Measurements from ENCODE around the gene PAPPA. TPM values are rescaled to one million over a fixed set of nuclear protein-coding genes. Genes with fewer than 3 reads are reported as not detected.

The PAPPA gene
- total RNA-seq, 1 experiment from 2014 or later, result 3.9 TPM

- BruUV-seq (replicated peaks), result no TSS peak
- Histone ChIP-seq H4K20me1 (ENCODE audit: insufficient read depth) (no peaks in the 10 kb centered on the region), H3F3A (ENCODE audit: insufficient read depth, low read depth) (no peaks in the 10 kb centered on the region), H3K79me2 (ENCODE audit: low read depth) (no peaks in the 10 kb centered on the region), H3K27me3 (ENCODE audit: insufficient read depth, low read depth) (no peaks in the 10 kb centered on the region), H2AFZ (no peak overlapping the region), H3K4me1 (replicated peaks; ENCODE audit: insufficient read depth) (no peaks in the 10 kb centered on the region), H3K36me3 (ENCODE audit: low read depth) (no peaks in the 10 kb centered on the region), H3K9me2 (ENCODE audit: insufficient read depth) (no peaks in the 10 kb centered on the region), H3K9me3 (ENCODE audit: insufficient read depth, low read depth) (no peaks in the 10 kb centered on the region; the same call in 1 of the 2 replicates), H3K4me2 (no peak overlapping the region), H3K4me3 (no peak overlapping the region), H3K27ac (no peak overlapping the region)
- POLR2A ChIA-PET (ENCODE audit: unreplicated experiment), result no interaction called here
- CTCF ChIA-PET, result no interaction called here
- no peak for TF ChIP-seq CTCF (conservative IDR thresholded peaks at IDR 0.05)
- TF ChIP-seq EZH2 (IDR thresholded peaks at IDR 0.05; ENCODE audit: low read depth), result no peak
- DNase-seq, result no peak
- intact Hi-C loops (cut with micrococcal nuclease; ENCODE audit: unreplicated experiment), result no loop called here
These were observed 16.6 kb upstream of the PAPPA start for GRCh38 chr9:116137010-116137409.

- DNase-seq, result no peak
- Histone ChIP-seq H3K79me2 (ENCODE audit: low read depth) (no peaks in the 10 kb centered on the region), H3F3A (ENCODE audit: insufficient read depth, low read depth) (no peaks in the 10 kb centered on the region), H3K36me3 (ENCODE audit: low read depth) (no peaks in the 10 kb centered on the region), H3K4me1 (replicated peaks; ENCODE audit: insufficient read depth) (no peaks in the 10 kb centered on the region), H3K27me3 (ENCODE audit: insufficient read depth, low read depth) (no peaks in the 10 kb centered on the region), H2AFZ (no peak overlapping the region), H3K9me3 (ENCODE audit: insufficient read depth, low read depth) (no peaks in the 10 kb centered on the region; the same call in 1 of the 2 replicates), H3K4me2 (no peak overlapping the region), H3K27ac (no peak overlapping the region), H4K20me1 (ENCODE audit: insufficient read depth) (no peaks in the 10 kb centered on the region), H3K4me3 (no peak overlapping the region), H3K9me2 (ENCODE audit: insufficient read depth) (no peaks in the 10 kb centered on the region)
- no TSS peak for BruUV-seq (replicated peaks)
- TF ChIP-seq CTCF (conservative IDR thresholded peaks at IDR 0.05) (no peak), EZH2 (IDR thresholded peaks at IDR 0.05; ENCODE audit: low read depth) (no peak)
- ChIA-PET CTCF (no interaction called here), POLR2A (ENCODE audit: unreplicated experiment) (no interaction called here)
- intact Hi-C loops (cut with micrococcal nuclease; ENCODE audit: unreplicated experiment), result no loop called here
These were observed 16.0 kb upstream of the PAPPA start for GRCh38 chr9:116137581-116137980.

- H3K79me2 ChIP-seq (ENCODE audit: low read depth), result no peaks in the 10 kb centered on the region
- H3K4me3 ChIP-seq, result no peak overlapping the region
- no peak for TF ChIP-seq CTCF (conservative IDR thresholded peaks at IDR 0.05)
- no peak for TF ChIP-seq EZH2 (IDR thresholded peaks at IDR 0.05; ENCODE audit: low read depth)
- DNase-seq, result no peak
- no peaks in the 10 kb centered on the region for H3K9me2 ChIP-seq (ENCODE audit: insufficient read depth)
- ChIA-PET POLR2A (ENCODE audit: unreplicated experiment) (no interaction called here), CTCF (no interaction called here)
- H3K4me1 ChIP-seq (replicated peaks; ENCODE audit: insufficient read depth), result 0 out of 2 replicates have a peak, but pooled peaks cover 10% of the 10 kb centered on the region
- no peak overlapping the region for H3K4me2 ChIP-seq
- BruUV-seq (replicated peaks), result no TSS peak
- H3K36me3 ChIP-seq (ENCODE audit: low read depth), result no peaks in the 10 kb centered on the region
- no peaks in the 10 kb centered on the region for H4K20me1 ChIP-seq (ENCODE audit: insufficient read depth)
- H2AFZ ChIP-seq, result no peak overlapping the region
- H3K27me3 ChIP-seq (ENCODE audit: insufficient read depth, low read depth), result no peaks in the 10 kb centered on the region
- intact Hi-C loops (cut with micrococcal nuclease; ENCODE audit: unreplicated experiment), result no loop called here
- H3K27ac ChIP-seq, result no peak overlapping the region
- H3K9me3 ChIP-seq (ENCODE audit: insufficient read depth, low read depth), result no peaks in the 10 kb centered on the region; the same call in 1 of the 2 replicates
- H3F3A ChIP-seq (ENCODE audit: insufficient read depth, low read depth), result no peaks in the 10 kb centered on the region
These were observed 11.6 kb upstream of the PAPPA start for GRCh38 chr9:116141864-116142561.

All from PC-9 (cell line).